ENCODE data around the gene DLGAP1. TPM values are rescaled to one million over a fixed set of nuclear protein-coding genes. Genes with fewer than 3 reads are reported as not detected.

The DLGAP1 gene
- total RNA-seq, 1 experiment from 2014 or later: 23.0 TPM

DNA sequence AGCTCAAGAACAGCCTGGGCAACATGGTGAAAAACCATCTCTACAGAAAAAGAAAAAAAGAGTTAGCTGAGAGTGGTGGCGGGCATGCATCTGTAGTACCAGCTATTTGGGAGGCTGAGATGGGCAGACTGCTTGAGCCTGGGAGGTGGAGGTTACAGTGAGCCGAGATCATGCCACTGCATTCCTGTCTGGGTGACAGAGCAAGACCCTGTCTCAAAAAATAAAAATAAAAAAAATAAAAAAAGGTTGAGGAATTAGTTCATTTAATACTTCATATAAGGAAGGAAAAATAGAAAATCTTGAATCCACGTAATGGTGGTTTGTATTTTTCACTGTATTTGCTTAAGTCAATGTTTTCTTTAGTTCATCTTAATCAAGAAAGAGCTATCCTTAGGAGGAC lies 763.4 kb downstream of the DLGAP1 start (continued):
- TF ChIP-seq, protein P1, sequence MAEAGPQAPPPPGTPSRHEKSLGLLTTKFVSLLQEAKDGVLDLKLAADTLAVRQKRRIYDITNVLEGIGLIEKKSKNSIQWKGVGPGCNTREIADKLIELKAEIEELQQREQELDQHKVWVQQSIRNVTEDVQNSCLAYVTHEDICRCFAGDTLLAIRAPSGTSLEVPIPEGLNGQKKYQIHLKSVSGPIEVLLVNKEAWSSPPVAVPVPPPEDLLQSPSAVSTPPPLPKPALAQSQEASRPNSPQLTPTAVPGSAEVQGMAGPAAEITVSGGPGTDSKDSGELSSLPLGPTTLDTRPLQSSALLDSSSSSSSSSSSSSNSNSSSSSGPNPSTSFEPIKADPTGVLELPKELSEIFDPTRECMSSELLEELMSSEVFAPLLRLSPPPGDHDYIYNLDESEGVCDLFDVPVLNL (CRISPR knock-in tag; IDR thresholded peaks at IDR 0.05; ENCODE audit: borderline replicate concordance, low read depth): no peak
- TF ChIP-seq TP53 (CRISPR knock-in tag; IDR thresholded peaks at IDR 0.05): no peak

DNA sequence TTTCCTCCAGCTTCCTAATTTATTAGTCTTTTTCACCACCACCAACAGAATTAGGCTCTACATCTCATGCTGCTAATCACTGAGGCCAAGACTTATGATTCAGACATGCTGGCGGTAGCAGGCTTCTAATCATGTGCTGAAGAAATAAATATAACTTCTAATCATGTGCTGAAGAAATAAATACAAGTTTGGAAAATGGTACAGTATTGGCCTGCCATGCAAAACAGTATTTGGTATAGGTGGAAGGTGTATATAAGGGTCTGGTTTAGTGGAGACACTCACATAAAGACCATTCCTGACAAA lies 764.4 kb downstream of the DLGAP1 start:
- Mint-ChIP-seq H3K36me3 (peaks cover 17% of the 10 kb centered on the region), H3K4me3 (no peak overlapping the region), H3K27ac (no peak overlapping the region), H3K27me3 (ENCODE audit: low read depth) (no peaks in the 10 kb centered on the region; the same call in 1 of the 2 replicates), H3K9me3 (peaks cover 30% of the 10 kb centered on the region), H3K4me1 (peaks cover 16% of the 10 kb centered on the region)
- ChIA-PET POLR2A (no interaction called here), CTCF (interaction anchor here (0.8 to 4.1 kb wide), 8 partner anchors 12 to 280 kb away, joined by 3 to 20 read pairs (median 5); no protein-coding TSS in a partner anchor)
- ATAC-seq (no peak), DNase-seq (ENCODE audit: low spot score) (no peak)
- TF ChIP-seq, protein P2, sequence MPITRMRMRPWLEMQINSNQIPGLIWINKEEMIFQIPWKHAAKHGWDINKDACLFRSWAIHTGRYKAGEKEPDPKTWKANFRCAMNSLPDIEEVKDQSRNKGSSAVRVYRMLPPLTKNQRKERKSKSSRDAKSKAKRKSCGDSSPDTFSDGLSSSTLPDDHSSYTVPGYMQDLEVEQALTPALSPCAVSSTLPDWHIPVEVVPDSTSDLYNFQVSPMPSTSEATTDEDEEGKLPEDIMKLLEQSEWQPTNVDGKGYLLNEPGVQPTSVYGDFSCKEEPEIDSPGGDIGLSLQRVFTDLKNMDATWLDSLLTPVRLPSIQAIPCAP (CRISPR knock-in tag; IDR thresholded peaks at IDR 0.05): no peak
- TF ChIP-seq, protein P3, sequence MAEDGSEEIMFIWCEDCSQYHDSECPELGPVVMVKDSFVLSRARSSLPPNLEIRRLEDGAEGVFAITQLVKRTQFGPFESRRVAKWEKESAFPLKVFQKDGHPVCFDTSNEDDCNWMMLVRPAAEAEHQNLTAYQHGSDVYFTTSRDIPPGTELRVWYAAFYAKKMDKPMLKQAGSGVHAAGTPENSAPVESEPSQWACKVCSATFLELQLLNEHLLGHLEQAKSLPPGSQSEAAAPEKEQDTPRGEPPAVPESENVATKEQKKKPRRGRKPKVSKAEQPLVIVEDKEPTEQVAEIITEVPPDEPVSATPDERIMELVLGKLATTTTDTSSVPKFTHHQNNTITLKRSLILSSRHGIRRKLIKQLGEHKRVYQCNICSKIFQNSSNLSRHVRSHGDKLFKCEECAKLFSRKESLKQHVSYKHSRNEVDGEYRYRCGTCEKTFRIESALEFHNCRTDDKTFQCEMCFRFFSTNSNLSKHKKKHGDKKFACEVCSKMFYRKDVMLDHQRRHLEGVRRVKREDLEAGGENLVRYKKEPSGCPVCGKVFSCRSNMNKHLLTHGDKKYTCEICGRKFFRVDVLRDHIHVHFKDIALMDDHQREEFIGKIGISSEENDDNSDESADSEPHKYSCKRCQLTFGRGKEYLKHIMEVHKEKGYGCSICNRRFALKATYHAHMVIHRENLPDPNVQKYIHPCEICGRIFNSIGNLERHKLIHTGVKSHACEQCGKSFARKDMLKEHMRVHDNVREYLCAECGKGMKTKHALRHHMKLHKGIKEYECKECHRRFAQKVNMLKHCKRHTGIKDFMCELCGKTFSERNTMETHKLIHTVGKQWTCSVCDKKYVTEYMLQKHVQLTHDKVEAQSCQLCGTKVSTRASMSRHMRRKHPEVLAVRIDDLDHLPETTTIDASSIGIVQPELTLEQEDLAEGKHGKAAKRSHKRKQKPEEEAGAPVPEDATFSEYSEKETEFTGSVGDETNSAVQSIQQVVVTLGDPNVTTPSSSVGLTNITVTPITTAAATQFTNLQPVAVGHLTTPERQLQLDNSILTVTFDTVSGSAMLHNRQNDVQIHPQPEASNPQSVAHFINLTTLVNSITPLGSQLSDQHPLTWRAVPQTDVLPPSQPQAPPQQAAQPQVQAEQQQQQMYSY (CRISPR knock-in tag; IDR thresholded peaks at IDR 0.05): no peak
- no peak for TF ChIP-seq IRF2 (CRISPR knock-in tag; IDR thresholded peaks at IDR 0.05; ENCODE audit: borderline replicate concordance, low read depth)
- no peak for TF ChIP-seq SOX15 (CRISPR knock-in tag; IDR thresholded peaks at IDR 0.05)
- TF ChIP-seq CBFB (CRISPR knock-in tag; IDR thresholded peaks at IDR 0.05; ENCODE audit: low read depth): no peak
- no peak for TF ChIP-seq NR3C1 (CRISPR knock-in tag; conservative IDR thresholded peaks at IDR 0.05; ENCODE audit: low read depth)

DNA sequence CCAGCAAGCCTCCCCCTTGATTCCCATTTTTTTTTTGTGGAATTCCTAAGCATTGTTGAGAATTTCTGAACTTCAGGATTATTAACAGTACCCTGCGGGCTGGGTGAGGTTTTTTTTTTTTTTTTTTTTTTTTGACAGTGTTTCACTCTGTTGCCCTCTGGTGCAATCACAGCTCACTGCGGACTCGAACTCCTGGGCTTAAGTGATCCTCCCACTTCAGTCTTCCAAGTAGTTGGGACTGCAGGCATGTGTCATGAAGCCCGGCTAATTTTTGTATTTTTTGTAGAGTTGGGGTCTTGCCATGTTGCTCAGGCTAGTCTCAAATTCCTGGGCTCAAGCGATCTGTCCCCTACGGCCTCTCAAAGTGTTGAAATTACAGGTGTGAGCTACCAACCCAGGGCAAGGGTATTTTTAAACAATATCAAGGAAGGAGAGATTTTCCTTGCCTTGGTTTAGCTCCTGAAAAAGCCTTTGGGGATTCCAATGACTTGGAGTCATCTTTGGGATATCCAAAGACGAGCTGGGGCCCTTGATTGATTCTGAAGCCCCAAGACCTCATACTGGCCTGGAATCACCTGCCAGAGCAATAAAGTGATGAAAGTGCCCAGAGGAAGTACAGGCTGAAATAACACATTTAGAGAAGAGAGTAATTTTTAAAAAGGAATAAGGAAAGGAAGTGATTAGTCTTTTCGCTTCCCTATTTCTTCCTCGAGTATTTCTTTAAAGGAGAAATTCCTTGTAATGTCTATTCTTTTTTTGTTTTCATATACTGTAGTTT lies 764.9 kb downstream of the DLGAP1 start:
- H3K4me3 Mint-ChIP-seq: no peak overlapping the region
- peaks cover 26% of the 10 kb centered on the region for H3K9me3 Mint-ChIP-seq
- no peaks in the 10 kb centered on the region; the same call in 1 of the 2 replicates for H3K27me3 Mint-ChIP-seq (ENCODE audit: low read depth)
- POLR2A ChIA-PET: no interaction called here
- peaks cover 16% of the 10 kb centered on the region for H3K4me1 Mint-ChIP-seq
- ATAC-seq (peak; percentile 70), DNase-seq (ENCODE audit: low spot score) (no peak)
- CTCF ChIA-PET: interaction anchor here (0.6 to 1.8 kb wide), 10 partner anchors 13 to 284 kb away, joined by 3 to 12 read pairs (median 4); no protein-coding TSS in a partner anchor
- TF ChIP-seq IRF2 (CRISPR knock-in tag; IDR thresholded peaks at IDR 0.05; ENCODE audit: borderline replicate concordance, low read depth) (no peak), TCF7 (CRISPR knock-in tag; IDR thresholded peaks at IDR 0.05; ENCODE audit: low read depth) (no peak), MYBL2 (CRISPR knock-in tag; IDR thresholded peaks at IDR 0.05) (no peak)
- TF ChIP-seq, protein P4, sequence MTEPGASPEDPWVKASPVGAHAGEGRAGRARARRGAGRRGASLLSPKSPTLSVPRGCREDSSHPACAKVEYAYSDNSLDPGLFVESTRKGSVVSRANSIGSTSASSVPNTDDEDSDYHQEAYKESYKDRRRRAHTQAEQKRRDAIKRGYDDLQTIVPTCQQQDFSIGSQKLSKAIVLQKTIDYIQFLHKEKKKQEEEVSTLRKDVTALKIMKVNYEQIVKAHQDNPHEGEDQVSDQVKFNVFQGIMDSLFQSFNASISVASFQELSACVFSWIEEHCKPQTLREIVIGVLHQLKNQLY (CRISPR knock-in tag; IDR thresholded peaks at IDR 0.05): no peak
- TF ChIP-seq, protein P5, sequence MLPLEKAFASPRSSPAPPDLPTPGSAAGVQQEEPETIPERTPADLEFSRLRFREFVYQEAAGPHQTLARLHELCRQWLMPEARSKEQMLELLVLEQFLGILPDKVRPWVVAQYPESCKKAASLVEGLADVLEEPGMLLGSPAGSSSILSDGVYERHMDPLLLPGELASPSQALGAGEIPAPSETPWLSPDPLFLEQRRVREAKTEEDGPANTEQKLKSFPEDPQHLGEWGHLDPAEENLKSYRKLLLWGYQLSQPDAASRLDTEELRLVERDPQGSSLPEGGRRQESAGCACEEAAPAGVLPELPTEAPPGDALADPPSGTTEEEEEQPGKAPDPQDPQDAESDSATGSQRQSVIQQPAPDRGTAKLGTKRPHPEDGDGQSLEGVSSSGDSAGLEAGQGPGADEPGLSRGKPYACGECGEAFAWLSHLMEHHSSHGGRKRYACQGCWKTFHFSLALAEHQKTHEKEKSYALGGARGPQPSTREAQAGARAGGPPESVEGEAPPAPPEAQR (CRISPR knock-in tag; IDR thresholded peaks at IDR 0.05): no peak
- TF ChIP-seq, protein P6, sequence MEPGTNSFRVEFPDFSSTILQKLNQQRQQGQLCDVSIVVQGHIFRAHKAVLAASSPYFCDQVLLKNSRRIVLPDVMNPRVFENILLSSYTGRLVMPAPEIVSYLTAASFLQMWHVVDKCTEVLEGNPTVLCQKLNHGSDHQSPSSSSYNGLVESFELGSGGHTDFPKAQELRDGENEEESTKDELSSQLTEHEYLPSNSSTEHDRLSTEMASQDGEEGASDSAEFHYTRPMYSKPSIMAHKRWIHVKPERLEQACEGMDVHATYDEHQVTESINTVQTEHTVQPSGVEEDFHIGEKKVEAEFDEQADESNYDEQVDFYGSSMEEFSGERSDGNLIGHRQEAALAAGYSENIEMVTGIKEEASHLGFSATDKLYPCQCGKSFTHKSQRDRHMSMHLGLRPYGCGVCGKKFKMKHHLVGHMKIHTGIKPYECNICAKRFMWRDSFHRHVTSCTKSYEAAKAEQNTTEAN (CRISPR knock-in tag; IDR thresholded peaks at IDR 0.05): no peak
- peak overlapping the region; percentile 89; the same call in 1 of the 2 replicates for H3K27ac Mint-ChIP-seq
- H3K36me3 Mint-ChIP-seq: peaks cover 17% of the 10 kb centered on the region

All from WTC11 (cell line).